SIG-M5 (cell line): ENCODE measurements around the gene MRPL23.

ENCODE experiments used
- DNase-seq: peaks from one replicate; lab custom pipeline; 2025; lab: John Stamatoyannopoulos, UW

MRPL23 gene

GRCh38 chr11:1921574-1922141 lies 25.5 kb upstream of the MRPL23 start:
- no peak for DNase-seq

- no peak for DNase-seq
Measured at GRCh38 chr11:1922481-1923081, 24.6 kb upstream of the MRPL23 start.

GRCh38 chr11:1923201-1923956 lies 23.8 kb upstream of the MRPL23 start:
- DNase-seq, result no peak

- DNase-seq, result no peak
Measured at GRCh38 chr11:1924181-1924580, 23.0 kb upstream of the MRPL23 start.

- DNase-seq, result no peak
Measured at GRCh38 chr11:1924646-1925372, 22.3 kb upstream of the MRPL23 start.

GRCh38 chr11:1925373-1926155 lies 21.6 kb upstream of the MRPL23 start:
- no peak for DNase-seq

- no peak for DNase-seq
Measured at GRCh38 chr11:1926156-1927025, 20.7 kb upstream of the MRPL23 start.

GRCh38 chr11:1927026-1927847 lies 19.9 kb upstream of the MRPL23 start:
- no peak for DNase-seq

- DNase-seq, result no peak
Measured at GRCh38 chr11:1927848-1928469, 19.2 kb upstream of the MRPL23 start.

GRCh38 chr11:1928470-1928890 lies 18.7 kb upstream of the MRPL23 start:
- no peak for DNase-seq

GRCh38 chr11:1928891-1929541 lies 18.1 kb upstream of the MRPL23 start:
- no peak for DNase-seq

- DNase-seq, result no peak
Measured at GRCh38 chr11:1929621-1930461, 17.3 kb upstream of the MRPL23 start.

- DNase-seq, result no peak
Measured at GRCh38 chr11:1930462-1930830, 16.7 kb upstream of the MRPL23 start.

- no peak for DNase-seq
Measured at GRCh38 chr11:1931341-1932104, 15.6 kb upstream of the MRPL23 start.

- DNase-seq, result no peak
Measured at GRCh38 chr11:1932105-1932480, 15.0 kb upstream of the MRPL23 start.

GRCh38 chr11:1932681-1933080 lies 14.5 kb upstream of the MRPL23 start:
- no peak for DNase-seq
